Measurements from ENCODE around the gene RPP40.

- TF ChIP-seq POLR2A (IDR thresholded peaks at IDR 0.05), result no peak
- TF ChIP-seq, protein P1, sequence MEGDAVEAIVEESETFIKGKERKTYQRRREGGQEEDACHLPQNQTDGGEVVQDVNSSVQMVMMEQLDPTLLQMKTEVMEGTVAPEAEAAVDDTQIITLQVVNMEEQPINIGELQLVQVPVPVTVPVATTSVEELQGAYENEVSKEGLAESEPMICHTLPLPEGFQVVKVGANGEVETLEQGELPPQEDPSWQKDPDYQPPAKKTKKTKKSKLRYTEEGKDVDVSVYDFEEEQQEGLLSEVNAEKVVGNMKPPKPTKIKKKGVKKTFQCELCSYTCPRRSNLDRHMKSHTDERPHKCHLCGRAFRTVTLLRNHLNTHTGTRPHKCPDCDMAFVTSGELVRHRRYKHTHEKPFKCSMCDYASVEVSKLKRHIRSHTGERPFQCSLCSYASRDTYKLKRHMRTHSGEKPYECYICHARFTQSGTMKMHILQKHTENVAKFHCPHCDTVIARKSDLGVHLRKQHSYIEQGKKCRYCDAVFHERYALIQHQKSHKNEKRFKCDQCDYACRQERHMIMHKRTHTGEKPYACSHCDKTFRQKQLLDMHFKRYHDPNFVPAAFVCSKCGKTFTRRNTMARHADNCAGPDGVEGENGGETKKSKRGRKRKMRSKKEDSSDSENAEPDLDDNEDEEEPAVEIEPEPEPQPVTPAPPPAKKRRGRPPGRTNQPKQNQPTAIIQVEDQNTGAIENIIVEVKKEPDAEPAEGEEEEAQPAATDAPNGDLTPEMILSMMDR (IDR thresholded peaks at IDR 0.05), result peak; percentile 29 to 56 (median 48)
These were observed 26.8 kb upstream of the RPP40 start for GRCh38 chr6:5030596-5031136.
